Tibial artery (tissue), 4 donors: ENCODE measurements around the gene HES4.

Experiments used
- DNase-seq, 2 donors: peaks; one replicate each; pipeline ENCODE4 v3.0.0-alpha.2; 2019
- H3K27ac ChIP-seq, 2 donors: fragments of 200-600 bp; sonication (generic) in 1 of 2; 1 replicate in 1 of 2; 2 replicates in 1 of 2; pipeline ENCODE4 v1.5.1; 2018 to 2019; ENCODE audit warnings: mild to moderate bottlenecking in 1 of 2
- H3K27me3 ChIP-seq, 2 donors: fragments of 200-600 bp; sonication (generic) in 1 of 2; one replicate each; pipeline versions ENCODE4 v1.5.1 to v1.6.0; 2016 to 2019
- H3K36me3 ChIP-seq, 3 donors: fragments of 200-600 bp; sonication (generic) in 2 of 3; one replicate each; pipeline ENCODE4 v1.5.1; 2016 to 2019; ENCODE audit warnings: mild to moderate bottlenecking in 2 of 3
- H3K4me1 ChIP-seq, 4 donors: fragments of 200-600 bp; sonication (generic) in 2 of 4; 1 replicate in 3 of 4; 2 replicates in 1 of 4; pipeline ENCODE4 v1.5.1; 2016 to 2019
- H3K4me3 ChIP-seq, 2 donors: fragments of 200-600 bp; sonication (generic) in 1 of 2; 1 replicate in 1 of 2; 2 replicates in 1 of 2; pipeline ENCODE4 v1.5.1; 2018 to 2019; ENCODE audit warnings: mild to moderate bottlenecking in 2 of 2
- H3K9me3 ChIP-seq, 3 donors: fragments of 200-600 bp; sonication (generic) in 1 of 3; one replicate each; pipeline ENCODE4 v1.5.1; 2016 to 2019
- CTCF ChIP-seq, 2 experiments: fragments of 200-600 bp in 1 of 2; fragments of 450-650 bp in 1 of 2; IDR thresholded peaks; one replicate each; pipeline ENCODE4 v1.5.1; 2017 to 2019; ENCODE audit warnings: antibody characterized with exemption in 2 of 2, mild to moderate bottlenecking in 1 of 2, moderate library complexity in 1 of 2
- intact Hi-C: fragments of 100-400 bp; cut with DNase I; formaldehyde crosslinking; loops from one replicate; pipeline ENCODE4 v1.15.0; 2023; ENCODE audit warnings: low total_unique reads

HES4 gene

GRCh38 chr1:1042835-1043234 lies 42.9 kb upstream of the HES4 start:
- no peak for DNase-seq
- no peak overlapping the region for H3K27ac ChIP-seq
- no peak for TF ChIP-seq CTCF (IDR thresholded peaks at IDR 0.05)
- H3K27me3 ChIP-seq, result peaks cover 0 to 12% of the 10 kb centered on the region in 2 donors
- no peaks in the 10 kb centered on the region for H3K9me3 ChIP-seq
- no peak overlapping the region for H3K4me3 ChIP-seq
- intact Hi-C loops, result no loop called here
- peaks cover 6 to 16% (median 14%) of the 10 kb centered on the region in 4 donors for H3K4me1 ChIP-seq
- H3K36me3 ChIP-seq, result peaks cover 0 to 52% (median 23%) of the 10 kb centered on the region in 3 donors

- H3K9me3 ChIP-seq, result no peaks in the 10 kb centered on the region
These were observed 42.0 kb upstream of the HES4 start for GRCh38 chr1:1041873-1042272.

GRCh38 chr1:1041092-1041523 lies 41.2 kb upstream of the HES4 start:
- H3K27me3 ChIP-seq, result peaks cover 0 to 25% of the 10 kb centered on the region in 2 donors
- H3K4me3 ChIP-seq, result peak overlapping the region in 1 of 2 donors; percentile 65
- no peak overlapping the region for H3K27ac ChIP-seq
- peaks cover 6 to 16% (median 14%) of the 10 kb centered on the region in 4 donors for H3K4me1 ChIP-seq
- TF ChIP-seq CTCF (IDR thresholded peaks at IDR 0.05), result no peak
- H3K36me3 ChIP-seq, result peaks cover 0 to 35% (median 9%) of the 10 kb centered on the region in 3 donors
- DNase-seq, result no peak
- intact Hi-C loops, result no loop called here
- H3K9me3 ChIP-seq, result no peaks in the 10 kb centered on the region

More at GRCh38 chr1:1041873-1042272, 42.0 kb upstream of the HES4 start:
- intact Hi-C loops, result no loop called here
- Histone ChIP-seq H3K27ac (no peak overlapping the region), H3K27me3 (peaks cover 0 to 17% of the 10 kb centered on the region in 2 donors), H3K36me3 (peaks cover 0 to 43% (median 17%) of the 10 kb centered on the region in 3 donors), H3K4me1 (peaks cover 6 to 16% (median 14%) of the 10 kb centered on the region in 4 donors), H3K4me3 (no peak overlapping the region)
- DNase-seq, result no peak
- TF ChIP-seq CTCF (IDR thresholded peaks at IDR 0.05), result no peak

GRCh38 chr1:1040004-1040991 lies 40.4 kb upstream of the HES4 start:
- Histone ChIP-seq H3K4me1 (peaks cover 6 to 16% (median 14%) of the 10 kb centered on the region in 4 donors), H3K9me3 (no peaks in the 10 kb centered on the region), H3K27me3 (peaks cover 0 to 32% of the 10 kb centered on the region in 2 donors), H3K27ac (peak overlapping the region; percentile 12 to 19), H3K36me3 (peaks cover 0 to 30% (median under 1%) of the 10 kb centered on the region in 3 donors), H3K4me3 (peak overlapping the region; percentile 42 to 65)
- peak; percentile 58 to 82 for DNase-seq
- intact Hi-C loops, result no loop called here
- TF ChIP-seq CTCF (IDR thresholded peaks at IDR 0.05), result peak in 1 of 2 experiments; percentile 18

GRCh38 chr1:1039145-1039910 lies 39.4 kb upstream of the HES4 start:
- no peak for DNase-seq
- TF ChIP-seq CTCF (IDR thresholded peaks at IDR 0.05), result no peak
- peaks cover 0 to 23% (median 0%) of the 10 kb centered on the region in 3 donors for H3K36me3 ChIP-seq
- no peak overlapping the region for H3K27ac ChIP-seq
- intact Hi-C loops, result no loop called here
- H3K9me3 ChIP-seq, result no peaks in the 10 kb centered on the region
- H3K4me1 ChIP-seq, result peaks cover 6 to 17% (median 15%) of the 10 kb centered on the region in 4 donors
- peaks cover 0 to 41% of the 10 kb centered on the region in 2 donors for H3K27me3 ChIP-seq
- no peak overlapping the region for H3K4me3 ChIP-seq
